Stimulated activated naive CD8-positive, alpha-beta T cell treated with anti-CD3 and anti-CD28 coated beads, Interleukin-15, Interleukin-2, amounts not matched to agents 100 U/mL and 50 U/mL, for 24 hours (primary cell): Measurements from ENCODE around the gene RAPGEFL1.
"Not testable (repeated sequence)": the region's sequence is repeated elsewhere in the genome, so short reads cannot be mapped to it uniquely, and the experiment has no call there.

Source experiments
- ATAC-seq: fragments of 150-1000 bp; cut with Tn5 transposase; one replicate; pipeline ENCODE4 v1.10.0; 2021
- DNase-seq: peaks from one replicate; pipeline ENCODE4 v3.0.0; 2021

Gene RAPGEFL1

DNA sequence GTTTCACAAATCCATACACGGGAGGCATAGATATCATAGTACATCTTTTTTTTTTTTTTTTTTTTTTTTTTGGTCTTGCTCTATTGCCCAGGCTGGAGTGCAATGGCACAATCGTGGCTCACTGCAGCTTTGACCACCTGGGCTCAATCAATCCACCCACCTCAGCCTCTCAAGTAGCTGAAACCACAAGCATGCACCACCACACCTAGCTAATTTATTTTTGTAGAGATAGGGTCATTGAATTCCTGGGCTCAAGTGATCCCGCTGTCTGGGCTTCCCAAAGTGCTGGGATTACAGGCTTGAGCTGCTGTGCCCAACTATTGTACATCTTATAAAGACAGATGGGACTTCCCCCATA, 3.5 kb upstream of the RAPGEFL1 start:
- ATAC-seq (no peak), DNase-seq (no peak)

DNA sequence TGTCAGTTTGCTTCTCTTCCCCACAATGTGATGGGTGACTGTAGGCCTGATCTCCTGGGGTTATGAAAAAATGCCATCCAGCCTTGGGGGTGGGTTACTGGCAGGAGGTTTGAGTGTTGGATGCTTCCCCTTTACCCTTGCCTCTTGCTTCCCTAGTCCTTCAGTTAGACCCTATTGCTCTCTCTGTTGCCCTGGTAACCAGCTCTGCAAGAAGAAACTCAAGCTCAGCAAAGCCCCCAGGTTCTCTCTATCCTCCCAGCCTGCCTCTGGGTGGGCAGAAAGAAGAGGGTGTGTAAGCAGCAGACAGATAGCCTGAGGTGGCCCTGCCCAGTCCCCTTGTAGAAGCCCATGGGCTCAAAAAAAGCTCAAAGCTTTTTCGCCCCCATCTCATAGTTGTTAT, 2.8 kb upstream of the RAPGEFL1 start:
- DNase-seq, result no peak
- no peak for ATAC-seq

DNA sequence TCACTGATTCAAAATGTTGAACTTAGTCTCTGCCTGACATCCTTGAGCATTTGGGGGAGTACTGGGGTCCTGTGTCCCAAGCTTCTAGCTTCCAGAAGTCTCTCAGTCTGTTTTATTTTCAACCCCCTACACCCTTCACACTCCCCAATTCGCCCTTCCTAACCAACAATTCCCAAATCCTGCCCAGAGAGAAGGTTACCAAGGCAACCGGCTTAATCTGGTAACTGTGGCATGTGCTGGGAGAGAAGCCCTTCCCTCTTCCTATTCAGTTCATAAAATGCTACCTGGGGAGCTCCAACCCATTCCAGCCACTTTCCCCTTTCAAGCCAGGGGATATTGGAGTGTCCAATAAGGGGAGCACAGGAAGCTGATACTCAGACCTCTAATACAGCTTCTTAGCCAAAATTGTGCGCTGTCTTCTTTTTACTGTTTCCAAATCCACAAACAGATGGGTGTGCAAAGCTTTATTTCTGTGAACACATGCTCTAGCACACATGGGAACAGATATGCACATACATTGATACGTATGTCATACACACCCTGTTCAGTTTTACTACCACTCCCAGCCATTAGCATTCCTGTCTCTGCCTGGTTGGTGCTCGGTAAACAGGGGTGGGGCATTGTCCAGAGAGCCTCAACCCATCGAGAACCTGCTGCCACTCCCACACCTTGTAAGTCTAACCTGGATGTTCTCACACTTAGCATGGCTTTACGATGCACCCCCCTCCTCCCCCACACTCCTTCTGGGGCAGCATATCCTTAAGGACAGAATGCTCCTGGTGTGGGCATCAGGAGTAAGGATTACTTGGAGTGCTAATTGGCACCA, 1.1 kb upstream of the RAPGEFL1 start:
- ATAC-seq (no peak), DNase-seq (no peak)

DNA sequence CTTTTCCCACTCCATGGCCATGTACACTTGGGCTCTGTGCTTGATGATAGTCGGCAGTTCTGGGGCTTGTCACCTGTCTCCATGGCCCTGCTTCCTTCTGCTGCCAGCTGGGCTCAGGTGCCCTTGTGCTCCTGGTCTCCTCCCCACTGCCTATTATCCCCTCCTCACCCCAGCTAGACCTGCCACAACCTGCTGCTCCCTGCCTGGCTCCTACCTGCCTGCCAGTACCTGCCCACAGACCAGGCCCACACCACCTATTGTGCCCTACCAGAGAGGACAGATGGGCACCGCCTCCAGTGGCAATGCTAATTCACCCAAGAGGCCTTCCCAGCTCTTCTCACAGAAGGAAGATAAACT, 538 bp upstream of the RAPGEFL1 start:
- DNase-seq, result no peak
- no peak for ATAC-seq

DNA sequence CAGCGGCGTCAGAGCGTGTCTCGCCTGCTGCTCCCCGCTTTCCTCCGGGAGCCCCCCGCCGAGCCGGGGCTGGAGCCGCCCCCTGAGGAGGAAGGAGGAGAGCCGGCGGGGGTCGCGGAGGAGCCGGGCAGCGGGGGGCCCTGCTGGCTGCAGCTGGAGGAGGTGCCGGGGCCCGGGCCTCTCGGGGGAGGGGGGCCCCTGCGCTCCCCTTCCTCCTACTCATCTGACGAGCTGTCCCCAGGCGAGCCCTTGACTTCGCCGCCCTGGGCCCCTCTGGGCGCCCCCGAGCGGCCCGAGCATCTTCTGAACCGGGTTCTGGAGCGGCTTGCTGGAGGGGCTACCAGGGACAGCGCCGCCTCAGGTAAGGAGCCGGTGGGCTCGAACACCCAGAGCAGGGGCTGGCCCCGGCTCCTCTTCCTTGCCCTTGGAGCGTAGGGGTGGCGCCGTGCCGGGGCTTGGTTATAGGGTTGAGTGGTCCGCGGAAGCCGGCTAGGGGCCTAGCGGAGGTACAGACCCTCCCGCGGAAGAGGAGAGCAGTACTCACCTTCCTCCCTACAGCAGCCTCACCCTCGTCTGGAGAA, 841 bp downstream of the RAPGEFL1 start:
- ATAC-seq (no peak), DNase-seq (no peak)

DNA sequence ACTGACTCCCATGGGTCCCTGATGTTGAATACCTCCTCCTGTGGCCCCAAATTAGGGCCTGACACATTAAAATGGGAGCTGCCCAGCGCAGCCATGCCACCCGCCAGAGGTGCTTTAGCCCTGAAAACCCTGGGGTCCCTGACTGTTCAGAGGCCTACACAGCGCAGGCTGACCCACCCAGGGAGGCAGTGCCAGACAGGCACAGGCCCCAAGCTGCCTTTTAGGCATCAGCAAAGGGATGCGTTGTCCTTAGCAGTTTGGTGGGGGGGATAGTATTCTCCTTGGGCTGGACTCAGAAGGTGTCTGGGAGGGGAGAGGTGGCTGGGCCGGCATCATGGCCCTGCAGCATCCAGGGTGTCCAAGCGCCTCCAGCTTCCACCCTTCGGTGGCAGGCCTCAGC, 1.4 kb downstream of the RAPGEFL1 start:
- ATAC-seq (no peak), DNase-seq (no peak)

DNA sequence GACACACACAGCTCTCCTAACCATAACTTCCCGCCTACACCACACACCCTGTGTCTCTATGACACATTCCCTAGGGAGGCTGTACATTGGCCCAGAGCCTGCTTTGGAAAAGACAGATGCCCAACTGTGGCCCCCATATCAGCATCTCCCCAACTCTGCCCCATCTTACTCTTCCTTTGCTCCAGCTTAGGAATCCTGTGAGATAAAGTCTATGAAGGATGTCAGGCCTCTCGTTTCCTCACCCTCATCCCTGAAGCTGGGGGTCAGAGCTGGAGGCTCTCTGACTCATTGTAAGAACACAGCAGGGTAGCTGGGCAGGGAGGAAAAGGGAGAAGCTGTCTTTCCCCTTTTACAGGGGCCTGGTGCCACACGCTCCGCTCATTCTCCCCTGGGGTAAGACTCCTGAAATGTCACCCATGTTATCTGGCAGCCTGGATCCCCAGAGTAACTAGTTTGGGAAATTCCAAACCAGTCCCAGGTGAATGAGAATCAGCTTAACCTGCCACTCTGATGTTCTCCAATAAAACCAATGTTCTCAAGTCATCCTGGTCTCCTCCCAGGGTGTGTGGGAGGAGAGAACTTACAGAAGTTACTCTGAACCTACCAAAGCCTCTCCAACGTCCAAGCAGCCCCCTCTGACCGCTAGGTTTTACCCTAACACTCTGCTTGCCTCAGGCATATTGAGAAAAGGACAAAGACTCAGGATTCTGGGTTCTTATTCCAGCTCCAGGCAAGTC, 2.8 kb downstream of the RAPGEFL1 start:
- DNase-seq (no peak), ATAC-seq (no peak)

DNA sequence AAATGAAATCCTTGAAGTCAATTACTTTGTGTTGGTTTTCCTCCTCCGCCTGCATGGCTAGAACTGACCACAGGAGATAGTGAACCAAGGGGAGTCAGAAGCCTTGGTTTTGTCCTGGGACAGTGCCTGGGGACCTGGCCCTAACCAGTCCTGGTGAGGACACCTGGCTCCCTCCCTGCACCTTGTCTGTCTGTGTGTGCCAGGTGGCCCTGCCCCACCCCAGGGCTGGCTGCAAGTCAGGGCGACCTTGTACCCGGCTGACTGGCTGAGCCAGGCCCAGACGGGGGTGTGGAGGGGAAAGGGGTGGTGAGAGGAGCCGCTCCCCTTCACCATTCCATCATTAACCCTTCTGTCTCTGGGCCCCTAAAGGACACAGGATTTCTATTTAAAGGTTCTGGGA, 3.4 kb downstream of the RAPGEFL1 start:
- no peak for DNase-seq
- ATAC-seq, result no peak

DNA sequence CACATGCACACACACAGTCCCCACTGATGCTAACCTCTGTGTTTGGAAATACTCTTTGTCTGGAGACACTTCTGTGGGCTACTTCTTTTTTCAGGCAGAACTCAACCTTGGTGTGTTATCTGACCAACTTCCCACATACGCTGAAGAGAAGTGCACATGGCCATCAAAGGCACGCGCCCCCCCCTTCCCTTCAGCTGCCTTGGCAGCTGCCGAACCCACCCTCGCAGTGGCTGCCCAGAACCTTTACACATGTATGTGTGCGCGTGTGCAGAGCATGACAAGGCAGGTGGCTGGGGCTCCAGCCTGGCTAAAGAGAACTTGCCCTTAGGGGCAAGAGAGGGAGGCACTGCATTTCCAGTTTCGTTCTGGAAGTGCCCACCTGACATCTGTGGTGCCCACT, 3.9 kb downstream of the RAPGEFL1 start:
- DNase-seq, result no peak
- ATAC-seq, result no peak

DNA sequence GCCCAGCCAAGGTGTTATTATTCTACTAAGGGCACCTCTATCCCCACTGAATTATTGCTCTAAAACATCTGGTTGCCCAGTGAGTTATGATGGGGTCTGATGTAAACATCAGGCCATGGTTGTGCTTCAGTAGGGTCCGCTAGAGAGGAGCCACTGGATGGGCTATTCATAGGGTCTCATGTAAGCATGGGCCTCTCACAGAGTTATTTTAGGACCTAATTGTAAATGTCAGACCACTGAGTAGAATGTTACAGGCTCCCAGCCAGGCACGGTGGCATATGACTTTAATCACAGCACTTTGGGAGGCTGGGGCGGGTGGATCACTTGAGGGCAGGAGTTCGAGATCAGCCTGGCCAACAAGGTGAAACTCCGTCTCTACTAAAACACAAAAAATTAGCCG, 5.3 kb downstream of the RAPGEFL1 start:
- ATAC-seq, result no peak
- no peak for DNase-seq

DNA sequence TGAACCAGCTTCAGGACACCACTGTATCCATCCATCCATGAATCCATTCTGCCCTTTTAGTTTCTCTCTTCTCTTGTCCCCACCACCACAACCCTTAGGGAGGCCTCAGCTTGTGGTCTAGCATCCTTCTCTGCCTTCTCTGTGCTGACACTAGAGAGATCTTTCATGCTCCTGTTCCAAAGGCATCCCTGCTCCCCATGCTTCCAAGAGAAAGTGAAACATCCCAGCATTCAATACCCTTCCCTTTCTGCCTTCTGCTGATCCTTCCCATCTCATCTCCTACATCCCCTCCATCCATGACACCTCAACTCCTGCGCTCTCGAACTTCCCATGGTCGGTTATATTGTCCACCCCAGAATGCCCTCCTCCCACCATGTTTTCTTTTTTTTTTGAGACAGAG, 10.0 kb downstream of the RAPGEFL1 start:
- no peak for DNase-seq
- ATAC-seq, result no peak

DNA sequence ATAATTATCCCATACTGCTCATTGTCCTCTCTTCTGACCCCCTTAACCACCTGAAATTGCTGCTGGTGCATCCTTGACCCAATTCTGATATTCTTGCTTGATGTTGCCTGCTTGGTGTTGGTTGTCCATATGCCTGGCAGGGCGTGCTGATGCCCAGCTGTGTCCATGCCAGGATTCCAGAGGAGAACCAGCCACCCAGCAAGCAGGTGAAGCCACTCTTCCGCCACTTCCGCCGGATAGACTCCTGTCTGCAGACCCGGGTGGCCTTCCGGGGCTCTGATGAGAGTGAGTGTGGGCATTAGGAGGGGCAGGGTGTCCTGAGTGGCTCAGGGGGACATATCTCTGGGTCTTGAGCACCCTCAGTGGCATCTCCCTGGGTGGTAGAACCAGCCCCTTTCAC, 11.4 kb downstream of the RAPGEFL1 start:
- ATAC-seq (no peak), DNase-seq (no peak)

DNA sequence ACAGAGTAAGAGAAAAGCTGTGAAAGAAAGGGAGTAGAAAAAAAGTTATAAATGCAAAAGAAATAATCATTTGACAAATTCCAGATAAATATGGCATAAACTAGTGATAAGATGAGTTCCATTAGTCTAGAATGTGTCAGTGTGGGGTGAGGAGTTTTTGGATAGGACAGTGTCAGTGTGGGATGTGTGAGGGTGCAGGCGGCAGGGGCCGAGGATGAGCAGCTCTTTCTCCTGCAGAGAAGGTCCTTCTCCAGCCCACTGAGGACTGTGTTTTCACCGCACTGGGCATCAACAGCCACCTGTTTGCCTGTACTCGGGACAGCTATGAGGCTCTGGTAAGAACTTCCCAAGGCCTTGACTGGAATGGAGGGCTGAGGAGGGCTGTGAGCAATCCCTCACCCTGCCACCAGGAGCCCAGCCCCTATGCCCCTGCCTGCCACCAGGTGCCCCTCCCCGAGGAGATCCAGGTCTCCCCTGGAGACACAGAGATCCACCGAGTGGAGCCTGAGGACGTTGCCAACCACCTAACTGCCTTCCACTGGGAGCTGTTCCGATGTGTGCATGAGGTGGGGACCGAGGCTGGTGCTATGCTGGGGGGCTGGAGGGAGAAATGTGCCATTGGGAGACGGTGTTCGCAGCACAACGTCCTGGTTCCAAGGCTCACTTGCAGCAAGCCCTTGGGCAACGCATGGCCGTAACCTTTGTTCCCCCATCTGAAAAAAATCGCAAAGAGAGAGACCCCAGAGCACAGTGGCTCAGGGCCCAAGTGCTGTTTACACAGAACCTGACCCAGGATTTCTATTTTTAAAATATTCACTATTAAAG, 13.1 kb downstream of the RAPGEFL1 start:
- ATAC-seq (no peak), DNase-seq (peak; percentile 52)

DNA sequence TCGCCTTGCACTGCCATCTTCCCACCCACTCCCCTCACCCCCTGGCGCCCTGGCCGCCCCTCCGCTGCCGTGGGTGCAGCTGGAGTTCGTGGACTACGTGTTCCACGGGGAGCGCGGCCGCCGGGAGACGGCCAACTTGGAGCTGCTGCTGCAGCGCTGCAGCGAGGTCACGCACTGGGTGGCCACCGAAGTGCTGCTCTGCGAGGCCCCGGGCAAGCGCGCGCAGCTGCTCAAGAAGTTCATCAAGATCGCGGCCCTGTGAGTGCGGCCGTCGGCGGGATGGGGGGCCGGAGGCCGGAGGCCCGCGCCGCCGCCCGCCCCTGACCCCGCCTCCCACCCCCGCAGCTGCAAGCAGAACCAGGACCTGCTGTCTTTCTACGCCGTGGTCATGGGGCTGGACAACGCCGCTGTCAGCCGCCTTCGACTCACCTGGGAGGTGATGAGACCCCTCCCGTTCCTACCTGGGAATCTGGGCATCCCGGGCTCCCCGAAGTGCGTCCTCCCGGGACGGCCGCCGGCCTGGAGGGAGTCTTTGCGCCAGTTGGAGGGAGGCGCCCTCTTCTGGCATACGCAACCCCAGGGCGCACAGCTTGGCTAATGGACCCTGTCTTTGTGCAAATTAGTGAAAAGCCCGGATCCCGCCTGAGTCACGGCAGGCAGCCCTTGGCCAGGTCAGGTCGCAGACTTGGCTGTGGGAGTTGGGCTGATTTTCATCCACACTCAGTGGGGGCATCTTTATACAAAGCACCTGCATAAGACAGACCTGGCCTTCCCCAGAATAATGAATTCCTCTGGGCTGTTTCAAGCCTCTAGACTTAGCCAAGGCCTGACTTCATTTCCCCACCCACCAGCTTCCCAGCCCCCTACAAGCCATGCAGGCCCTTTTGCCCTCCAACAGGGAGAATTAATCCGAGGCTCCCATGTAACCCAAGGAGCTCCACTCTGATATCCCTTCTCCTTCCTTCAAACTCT, 14.3 kb downstream of the RAPGEFL1 start:
- ATAC-seq, result peak; percentile 89
- DNase-seq, result peak; percentile 79

DNA sequence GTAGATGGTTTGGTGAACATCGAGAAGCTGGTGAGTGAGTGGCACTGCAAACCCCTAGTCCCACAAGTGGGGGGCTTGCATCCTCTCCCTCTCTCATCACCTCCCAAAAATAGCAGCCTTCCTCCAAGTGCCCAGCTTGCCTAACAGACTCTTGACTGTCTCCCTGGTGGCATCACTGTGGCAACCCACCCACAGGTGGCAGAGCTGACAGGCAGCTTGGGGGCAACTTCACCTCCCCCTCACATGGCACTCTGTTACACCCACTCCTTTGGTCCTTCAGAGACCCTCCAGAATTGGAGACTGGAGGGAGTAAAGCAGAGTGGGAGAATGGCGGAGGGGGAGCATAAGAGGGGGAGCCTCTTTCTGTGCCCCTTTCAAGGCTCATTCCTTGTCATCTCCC, 15.7 kb downstream of the RAPGEFL1 start:
- ATAC-seq (no peak), DNase-seq (no peak)

DNA sequence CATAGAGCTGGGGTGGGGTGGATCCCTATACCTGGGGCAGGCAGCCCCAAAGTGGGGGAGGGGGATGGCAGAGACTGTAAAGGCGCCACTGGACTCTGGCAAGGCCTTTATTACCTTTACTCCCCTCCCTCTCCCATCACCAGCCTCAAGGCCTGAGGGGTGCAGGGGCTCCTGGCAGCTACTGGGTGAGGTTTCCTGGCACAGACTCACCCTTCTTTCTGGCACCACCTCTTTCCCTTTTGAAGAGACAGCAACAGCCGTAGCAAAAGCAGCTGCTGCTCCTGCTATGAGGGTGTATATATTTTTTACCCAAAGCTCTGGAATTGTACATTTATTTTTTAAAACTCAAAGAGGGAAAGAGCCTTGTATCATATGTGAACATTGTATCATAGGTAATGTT, 17.6 kb downstream of the RAPGEFL1 start:
- DNase-seq (no peak), ATAC-seq (no peak)

DNA sequence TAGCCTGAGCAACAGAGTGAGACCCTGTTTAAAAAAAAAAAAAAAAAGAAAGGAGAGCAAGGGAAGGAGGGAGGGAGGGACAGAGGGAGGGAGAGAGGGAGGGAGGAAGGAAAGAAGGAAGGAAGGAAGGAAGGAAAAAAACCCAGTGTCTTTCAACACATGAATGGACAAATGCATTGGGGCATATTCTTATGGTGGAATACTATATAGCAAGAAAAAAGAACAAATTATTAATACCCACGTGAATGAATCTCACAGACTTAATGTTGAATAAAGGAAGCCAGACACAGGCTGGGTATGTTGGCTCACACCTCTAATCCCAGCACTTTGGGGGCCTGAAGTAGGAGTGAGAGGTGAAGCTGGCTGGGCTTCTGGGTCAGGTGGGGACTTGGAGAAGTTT, 20.3 kb downstream of the RAPGEFL1 start:
- no peak for ATAC-seq
- DNase-seq, result no peak

DNA sequence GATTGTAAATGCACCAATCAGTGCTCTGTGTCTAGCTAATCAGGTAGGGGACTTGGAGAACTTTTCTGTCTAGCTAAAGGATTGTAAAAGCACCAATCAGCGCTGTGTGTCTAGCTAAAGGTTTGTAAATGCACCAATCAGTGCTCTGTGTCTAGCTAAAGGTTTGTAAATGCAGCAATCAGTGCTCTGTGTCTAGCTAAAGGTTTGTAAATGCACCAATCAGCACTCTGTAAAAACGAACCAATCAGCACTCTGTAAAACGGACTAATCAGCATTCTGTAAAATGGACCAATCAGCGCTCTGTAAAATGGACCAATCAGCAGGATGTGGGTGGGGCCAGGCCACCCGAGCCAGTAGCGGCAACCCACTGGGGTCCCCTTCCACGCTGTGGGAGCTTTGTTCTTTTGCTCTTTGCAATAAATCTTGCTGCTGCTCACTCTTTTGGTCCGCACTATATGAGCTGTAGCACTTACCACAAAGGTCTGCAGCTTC, 20.7 kb downstream of the RAPGEFL1 start:
- ATAC-seq, result not testable (repeated sequence)
- DNase-seq, result peak; percentile 24

DNA sequence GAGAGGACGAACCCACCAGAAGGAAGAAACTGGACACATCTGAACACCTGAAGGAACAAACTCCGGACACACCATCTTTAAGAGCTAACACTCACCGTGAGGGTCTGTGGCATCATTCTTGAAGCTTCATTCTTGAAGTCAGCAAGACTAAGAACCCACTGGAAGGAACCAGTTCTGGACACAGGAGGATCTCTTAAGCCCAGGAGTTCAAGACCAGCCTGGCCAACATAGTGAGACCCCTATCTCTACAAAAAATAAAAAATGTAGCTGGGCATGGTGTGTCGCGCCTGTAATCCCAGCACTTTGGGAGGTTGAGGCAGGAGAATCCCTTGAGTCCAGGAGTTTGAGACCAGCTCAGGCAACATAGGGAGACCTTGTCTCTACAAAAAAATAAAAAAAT, 21.3 kb downstream of the RAPGEFL1 start:
- no peak for DNase-seq
- ATAC-seq, result no peak

DNA sequence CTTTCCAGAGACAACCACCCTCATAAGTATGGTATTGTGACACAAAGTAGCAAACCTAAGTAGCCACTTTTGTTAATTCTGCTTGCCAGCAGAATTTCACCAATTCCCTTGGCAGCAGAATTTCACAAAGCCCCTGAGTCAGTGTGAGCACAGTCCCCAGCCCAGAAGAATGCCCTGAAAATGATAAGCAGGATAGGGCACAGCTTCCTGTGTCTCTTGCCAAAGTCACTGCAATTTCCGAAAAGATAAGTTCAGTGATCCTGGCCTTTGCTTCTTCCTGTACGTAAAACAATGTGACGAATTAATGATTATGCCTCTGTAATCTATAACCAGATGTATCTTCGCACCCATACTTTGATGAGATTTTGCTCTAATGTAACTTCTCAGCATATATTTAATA, 25.9 kb downstream of the RAPGEFL1 start:
- ATAC-seq (no peak), DNase-seq (no peak)

DNA sequence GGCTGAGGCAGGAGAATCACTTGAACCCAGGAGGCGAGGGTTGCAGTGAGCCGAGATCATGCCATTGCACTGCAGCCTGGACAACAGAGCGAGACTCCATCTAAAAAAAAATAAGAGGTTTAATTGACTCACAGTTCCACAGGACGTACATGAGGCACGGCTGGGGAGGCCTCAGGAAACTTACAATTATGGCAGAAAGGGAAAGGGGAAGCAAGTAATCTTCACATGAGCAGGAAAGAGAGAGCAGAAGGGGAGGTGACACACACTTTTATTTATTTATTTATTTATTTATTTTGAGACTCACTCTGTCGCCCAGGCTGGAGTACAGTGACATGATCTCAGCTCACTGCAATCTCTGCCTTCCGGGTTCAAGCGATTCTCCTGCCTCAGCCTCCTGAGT, 28.9 kb downstream of the RAPGEFL1 start:
- ATAC-seq, DNase-seq: not testable (repeated sequence)
